T47D (cell line): ENCODE data around the gene NR6A1.

Experiments used
- DNase-seq, 2 experiments: peaks; one replicate each; pipeline versions ENCODE4 v3.0.0 to v3.0.0-alpha.2; 2011 to 2012; ENCODE audit warnings: low read depth in 1 of 2, low spot score in 1 of 2
- JUND ChIP-seq: IDR thresholded peaks from 2 replicates; pipeline ENCODE4 v1.6.1; 2012; ENCODE audit warnings: low read depth
- in situ Hi-C: cut with HindIII; loops from 2 replicates; pipeline ENCODE4 v1.10.0; 2016; ENCODE audit warnings: low sequenced_read_pairs, low pct_unique_long_range_greater_than_20kb

The NR6A1 gene

DNA sequence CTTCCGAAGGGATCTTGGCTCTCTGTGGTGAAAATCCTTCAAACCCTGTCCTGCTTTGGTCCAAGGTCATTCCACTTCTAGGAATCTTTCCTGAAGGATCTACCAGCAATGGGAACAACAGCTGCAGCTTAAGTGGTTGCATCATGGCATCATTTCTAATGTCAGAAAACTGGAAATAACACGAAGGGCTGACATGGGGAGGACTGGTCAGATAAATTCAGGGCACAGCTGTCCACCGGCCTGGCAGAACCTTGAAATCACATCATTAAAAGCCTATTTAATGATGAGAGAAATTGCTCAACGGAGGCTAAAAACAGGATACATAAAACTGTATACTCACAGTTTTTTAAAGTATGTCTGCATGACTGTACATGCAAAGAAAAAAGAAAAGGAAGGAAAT, 34.1 kb upstream of the NR6A1 start:
- no peak for DNase-seq
- no peak for TF ChIP-seq JUND
- in situ Hi-C loops: no loop called here

DNA sequence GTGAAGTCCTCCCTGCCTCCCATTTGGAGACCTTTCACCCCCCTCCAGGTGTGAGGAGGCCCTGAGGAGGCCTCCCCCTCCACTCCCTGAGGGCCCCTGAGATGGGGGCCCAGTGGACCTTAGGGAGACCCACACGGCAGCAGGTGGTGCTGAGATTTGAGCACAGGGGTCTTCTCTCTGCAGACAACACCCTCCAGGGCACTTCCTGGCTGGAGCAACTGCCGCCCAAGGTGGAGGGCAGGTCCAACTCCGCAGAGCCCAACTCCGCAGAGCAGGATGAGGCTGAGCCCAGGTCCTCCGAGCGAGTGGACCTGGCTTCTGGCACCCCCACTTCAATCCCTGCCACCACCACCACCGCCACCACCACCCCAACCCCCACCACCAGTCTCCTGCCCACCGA, 32.8 kb upstream of the NR6A1 start:
- DNase-seq: no peak
- TF ChIP-seq JUND: no peak
- in situ Hi-C loops: no loop called here

DNA sequence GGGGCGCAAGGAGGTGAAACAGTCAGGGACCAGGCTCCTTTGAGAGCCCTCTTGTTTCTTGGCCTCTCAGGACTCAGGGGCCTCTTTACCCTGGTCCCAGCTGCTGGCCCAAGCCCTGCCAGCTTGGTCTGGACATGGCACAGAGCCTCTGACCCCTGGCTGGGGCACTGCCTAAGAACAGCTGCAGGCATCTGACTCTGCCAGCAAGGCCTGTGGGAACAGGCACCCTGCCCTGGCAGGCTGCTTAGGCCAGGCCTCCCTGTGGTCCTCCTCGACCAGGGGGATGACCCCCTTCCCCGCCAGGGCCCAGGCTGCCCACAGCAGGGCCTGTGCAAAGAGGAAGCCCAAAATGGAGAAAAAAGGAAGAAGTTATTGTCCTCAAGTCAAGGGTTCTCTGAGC, 31.3 kb upstream of the NR6A1 start:
- TF ChIP-seq JUND: no peak
- in situ Hi-C loops: no loop called here
- no peak for DNase-seq

DNA sequence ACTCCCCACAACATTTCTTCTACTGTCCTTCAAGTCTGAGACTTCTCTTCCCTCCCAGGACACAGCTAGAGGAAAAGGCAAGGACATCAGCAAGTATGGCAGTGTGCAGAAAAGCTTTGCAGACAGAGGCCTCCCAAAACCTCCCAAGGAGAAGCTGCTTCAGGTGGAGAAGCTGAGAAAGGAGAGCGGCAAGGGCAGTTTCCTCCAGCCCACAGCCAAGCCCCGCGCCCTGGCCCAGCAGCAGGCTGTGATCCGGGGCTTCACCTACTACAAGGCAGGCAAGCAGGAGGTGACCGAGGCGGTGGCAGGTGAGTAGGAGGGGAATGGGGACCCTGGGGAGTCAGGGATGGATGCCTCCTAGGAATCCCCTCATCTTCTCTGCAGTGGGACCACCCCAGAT, 30.2 kb upstream of the NR6A1 start:
- no peak for DNase-seq
- no peak for TF ChIP-seq JUND
- in situ Hi-C loops: no loop called here

DNA sequence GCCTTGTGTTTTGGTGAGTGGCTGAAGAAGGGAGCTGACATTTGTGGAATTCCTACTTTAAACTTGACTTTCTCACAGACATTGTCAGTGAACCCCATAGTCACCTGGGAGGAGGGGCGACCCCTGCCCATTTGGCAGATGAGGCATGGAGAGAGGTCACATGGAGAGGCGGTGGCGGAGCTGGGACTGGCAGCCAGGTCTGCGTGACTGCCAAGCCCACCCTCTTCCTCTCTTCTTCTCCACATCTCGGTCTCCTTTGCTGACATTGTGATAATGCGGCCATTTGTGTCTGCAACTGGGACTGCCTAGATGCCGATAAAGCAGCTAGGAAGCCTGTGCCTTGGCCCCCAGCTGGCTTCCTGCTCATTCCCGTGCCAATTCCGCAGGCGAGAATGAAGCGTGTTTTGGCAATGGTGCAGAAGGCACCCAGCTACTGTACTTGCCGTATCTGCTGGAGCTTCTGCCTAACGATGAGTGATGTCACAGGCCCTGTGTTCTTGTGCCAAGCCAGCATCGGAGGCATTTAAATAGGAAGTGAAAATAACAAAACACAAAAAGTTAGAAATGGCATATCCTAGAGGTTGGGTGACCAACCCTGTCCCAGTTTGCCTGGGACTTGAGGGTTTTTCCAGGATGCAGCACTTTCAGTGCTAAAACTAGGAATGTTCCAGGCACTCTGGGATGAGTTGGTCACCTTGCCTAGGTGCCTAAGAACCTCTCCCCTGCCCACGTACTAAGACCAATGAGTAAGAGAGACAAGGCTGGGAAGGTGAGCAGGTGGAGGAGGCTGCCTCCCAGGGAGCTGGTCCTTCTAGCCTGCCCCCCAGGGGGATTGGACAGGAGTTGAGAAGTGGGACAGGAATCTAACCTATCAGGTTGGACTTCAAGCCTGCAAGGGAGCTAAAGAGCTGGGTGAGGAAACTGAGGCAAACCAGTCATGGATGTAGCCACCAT, 29.5 kb upstream of the NR6A1 start:
- in situ Hi-C loops: no loop called here
- no peak for TF ChIP-seq JUND
- no peak for DNase-seq

DNA sequence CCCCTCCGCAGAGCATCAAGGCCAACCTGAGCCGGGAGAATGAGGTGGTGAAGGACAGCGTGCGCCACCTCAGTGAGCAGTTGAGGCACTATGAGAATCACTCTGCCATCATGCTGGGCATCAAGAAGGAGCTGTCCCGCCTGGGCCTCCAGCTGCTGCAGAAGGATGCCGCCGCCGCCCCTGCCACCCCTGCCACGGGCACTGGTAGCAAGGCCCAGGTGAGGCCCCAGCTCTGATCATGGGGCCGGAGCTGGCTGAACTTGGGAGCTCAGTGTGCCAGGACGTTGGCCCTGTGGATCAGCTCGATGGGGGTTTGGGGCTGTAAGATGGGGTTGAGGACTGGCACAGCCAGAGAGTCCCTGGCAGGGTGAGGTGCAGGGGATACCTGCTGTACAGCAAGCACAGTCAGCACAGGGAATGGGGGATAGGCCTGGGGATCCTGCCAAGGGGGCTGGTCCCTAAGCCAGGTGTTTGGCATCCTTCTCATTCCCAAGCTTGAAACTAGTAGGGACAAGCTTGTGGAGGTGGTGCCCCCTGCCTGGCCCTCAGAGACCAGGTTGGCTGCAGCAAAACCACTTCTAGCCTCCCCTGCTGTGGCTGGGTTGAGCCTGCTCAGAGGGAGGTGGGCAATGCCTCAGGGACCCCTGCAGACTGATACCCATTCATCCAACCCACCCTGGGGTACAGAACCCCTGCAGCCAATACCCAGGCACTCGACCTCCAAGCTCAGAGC, 28.3 kb upstream of the NR6A1 start:
- no peak for DNase-seq
- no peak for TF ChIP-seq JUND
- in situ Hi-C loops: no loop called here

DNA sequence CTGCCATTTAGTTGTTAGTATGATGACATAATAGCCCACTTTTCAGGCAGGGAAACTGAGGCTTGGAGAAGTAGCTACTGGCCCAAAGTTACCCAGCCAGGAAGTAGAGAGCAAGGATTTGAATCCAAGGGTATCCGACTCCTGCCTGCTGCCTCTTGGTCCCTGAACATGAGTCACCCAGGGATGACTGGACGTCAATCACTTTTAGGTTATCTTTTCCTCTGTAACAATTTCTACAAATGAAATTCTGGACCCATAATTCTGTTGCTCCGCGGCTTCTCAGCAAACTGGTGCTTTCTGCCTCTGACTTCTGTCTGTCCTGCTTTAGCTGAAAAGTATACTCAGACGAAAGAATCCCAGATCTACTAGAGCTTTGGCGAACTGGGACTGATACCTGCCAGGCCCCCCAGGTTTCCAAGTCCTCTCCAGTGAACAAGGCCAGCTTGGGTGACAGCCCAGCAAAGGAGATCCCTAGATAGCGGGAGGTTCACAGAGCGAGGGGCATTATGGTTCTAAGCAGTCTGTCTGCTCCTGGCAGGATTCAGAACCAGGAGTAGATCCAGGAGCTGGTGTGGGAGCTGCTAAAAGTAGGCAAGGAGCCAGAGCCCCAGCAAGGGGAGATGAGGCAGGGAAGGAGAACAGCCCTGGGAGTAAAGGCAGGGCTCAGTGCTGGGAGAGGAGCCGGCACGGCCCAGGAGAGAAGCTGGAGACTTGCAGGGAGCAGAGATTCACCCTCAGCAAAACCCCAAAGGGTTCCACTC, 26.4 kb upstream of the NR6A1 start:
- TF ChIP-seq JUND: no peak
- in situ Hi-C loops: no loop called here
- no peak for DNase-seq

DNA sequence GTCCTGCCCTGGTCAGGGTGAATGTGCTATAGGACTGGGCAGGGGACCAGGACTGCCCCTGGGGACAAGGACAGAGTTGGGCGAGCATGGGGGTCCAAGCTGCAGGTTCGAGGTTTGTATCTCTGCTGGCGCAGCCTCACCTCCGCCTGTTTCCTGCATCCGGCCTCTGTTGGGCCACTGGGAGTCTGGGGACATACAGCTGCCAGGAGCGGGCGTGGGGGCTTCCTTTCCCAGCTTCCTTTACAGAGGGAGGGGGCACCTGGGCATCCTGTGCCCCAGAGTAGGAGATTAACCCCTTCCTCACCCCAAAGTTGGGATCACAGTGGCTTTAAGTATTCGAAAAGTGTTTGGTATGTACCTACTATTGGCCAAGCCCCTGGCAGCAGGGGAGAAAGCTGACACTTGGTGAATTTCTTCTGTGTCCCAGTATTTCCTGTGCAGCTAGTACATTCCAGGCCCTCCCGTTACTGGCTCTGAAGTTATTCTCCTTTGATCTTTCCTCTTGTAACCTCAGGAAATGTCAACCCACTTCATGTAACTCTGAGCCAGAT, 24.8 kb upstream of the NR6A1 start:
- DNase-seq: no peak
- TF ChIP-seq JUND: no peak
- in situ Hi-C loops: no loop called here

DNA sequence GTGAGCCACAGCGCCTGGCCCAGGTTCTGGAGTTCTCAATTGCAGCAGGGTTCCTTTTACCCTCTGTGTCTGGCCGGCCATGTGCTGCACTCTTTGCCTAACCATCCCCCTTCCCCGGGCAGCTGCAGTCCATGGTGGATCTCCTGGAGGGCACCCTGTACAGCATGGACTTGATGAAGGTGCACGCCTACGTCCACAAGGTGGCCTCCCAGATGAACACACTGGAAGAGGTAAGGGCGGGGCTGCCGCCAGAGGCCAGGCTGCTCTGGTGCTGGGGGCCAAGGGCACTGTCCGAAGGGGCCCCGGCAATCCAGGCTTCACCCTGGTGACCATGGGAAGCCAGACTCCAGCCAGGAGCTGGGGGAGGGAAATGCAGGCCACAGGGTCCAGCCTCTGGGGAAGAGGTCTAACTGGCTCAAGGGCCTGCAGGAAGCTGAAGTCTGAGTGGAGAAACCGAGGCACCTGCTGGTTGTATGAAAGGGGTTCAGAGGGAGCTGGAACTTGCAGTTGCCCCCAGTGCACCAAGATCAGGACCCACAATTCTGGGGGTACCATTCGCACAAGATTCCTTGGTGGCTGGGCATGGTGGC, 23.9 kb upstream of the NR6A1 start:
- TF ChIP-seq JUND: no peak
- in situ Hi-C loops: no loop called here
- DNase-seq: peak in 1 of 2 experiments; percentile 66

DNA sequence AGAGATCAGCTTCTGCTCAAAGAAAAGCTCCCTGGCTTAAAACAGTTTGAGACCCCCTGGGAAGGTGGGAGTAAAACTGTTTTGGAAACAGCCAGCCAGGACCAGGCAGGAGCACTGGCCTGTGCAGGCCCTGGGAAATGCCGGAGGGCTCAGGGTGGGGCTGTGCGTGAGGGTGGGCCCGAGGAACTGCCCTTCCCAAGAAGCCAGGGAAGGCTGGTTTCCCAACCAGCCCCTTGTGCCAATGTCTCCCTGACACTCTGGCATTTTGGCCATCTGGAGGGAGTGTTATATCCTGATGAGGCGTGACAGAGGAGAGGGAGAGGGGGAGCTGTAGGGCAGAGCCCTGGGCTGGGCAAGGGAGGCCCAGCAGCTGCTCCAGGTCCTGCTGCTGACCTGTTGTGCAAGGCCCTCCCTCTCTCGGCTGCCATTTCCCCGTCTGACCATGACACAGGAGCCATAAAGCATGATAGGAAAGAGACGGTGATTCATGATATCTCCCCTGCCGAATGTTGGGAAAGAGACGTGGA, 22.0 kb upstream of the NR6A1 start:
- DNase-seq: no peak

DNA sequence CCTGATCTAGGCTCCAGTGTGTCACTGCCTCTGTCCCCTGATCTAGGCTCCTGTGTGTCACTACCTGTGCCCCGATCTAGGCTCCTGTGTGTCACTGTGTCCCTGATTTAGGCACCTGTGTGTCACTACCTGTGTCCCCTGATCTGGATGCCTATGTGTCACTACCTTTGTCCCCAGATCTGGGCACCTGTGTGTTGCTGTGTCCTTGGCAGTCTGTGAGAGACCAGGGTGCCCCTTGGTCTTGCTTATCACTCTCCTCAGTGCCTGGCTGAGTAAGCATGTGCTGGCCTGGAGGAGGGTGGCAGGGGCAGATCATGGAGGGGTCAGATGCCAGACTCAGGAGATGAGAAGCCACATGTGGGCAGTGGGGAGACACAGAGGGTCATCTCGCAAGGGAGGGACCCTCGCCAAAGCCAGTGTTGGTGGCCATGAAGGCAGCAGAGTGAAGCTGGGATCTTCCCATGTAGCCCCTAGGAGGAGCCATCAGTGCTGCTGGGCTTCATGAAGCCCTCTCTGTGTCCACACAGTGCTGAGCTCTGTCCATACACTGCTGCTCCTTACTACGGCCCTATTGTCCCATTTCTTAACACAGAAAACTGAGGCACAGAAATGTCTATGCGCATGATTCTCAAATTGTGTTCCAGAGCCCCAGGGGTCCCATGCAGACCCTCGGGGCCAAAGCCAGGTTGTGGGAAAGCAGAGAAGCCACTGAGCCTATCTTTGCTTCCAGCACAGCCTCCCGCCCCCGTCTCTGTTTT, 21.3 kb upstream of the NR6A1 start:
- no peak for DNase-seq
- TF ChIP-seq JUND: no peak
- in situ Hi-C loops: no loop called here

More for the DNA sequence above, 22.0 kb upstream of the NR6A1 start:
- no peak for TF ChIP-seq JUND
- in situ Hi-C loops: no loop called here
